GM18870 (cell line): ENCODE data around the gene ING5.
"Not testable (repeated sequence)": the region's sequence is repeated elsewhere in the genome, so short reads cannot be mapped to it uniquely, and the experiment has no call there.

Source experiments
- ATAC-seq: cut with Tn5 transposase; IDR thresholded peaks from one replicate; pipeline ENCODE4 v1.9.1; 2021; ENCODE audit warnings: moderate library complexity; ENCODE audit not compliant: unreplicated experiment

The ING5 gene

GRCh38 chr2:241759067-241759807, 57.4 kb downstream of the ING5 start:
- no peak for ATAC-seq

GRCh38 chr2:241759893-241760292, 58.1 kb downstream of the ING5 start:
- ATAC-seq: not testable (repeated sequence)

GRCh38 chr2:241760301-241760771, 58.5 kb downstream of the ING5 start:
- no peak for ATAC-seq

GRCh38 chr2:241762321-241762932, 60.6 kb downstream of the ING5 start:
- no peak for ATAC-seq

- no peak for ATAC-seq
Measured at GRCh38 chr2:241762933-241763369, 61.1 kb downstream of the ING5 start.

GRCh38 chr2:241763551-241764274, 61.9 kb downstream of the ING5 start:
- no peak for ATAC-seq

GRCh38 chr2:241764275-241765241, 62.7 kb downstream of the ING5 start:
- ATAC-seq: no peak

GRCh38 chr2:241767464-241768250, 65.8 kb downstream of the ING5 start:
- no peak for ATAC-seq

- ATAC-seq: no peak
Measured at GRCh38 chr2:241768251-241768711, 66.4 kb downstream of the ING5 start.

- no peak for ATAC-seq
Measured at GRCh38 chr2:241768850-241769249, 67.0 kb downstream of the ING5 start.

GRCh38 chr2:241769819-241770184, 68.0 kb downstream of the ING5 start:
- no peak for ATAC-seq

GRCh38 chr2:241770185-241770935, 68.5 kb downstream of the ING5 start:
- no peak for ATAC-seq

- no peak for ATAC-seq
Measured at GRCh38 chr2:241770936-241771285, 69.1 kb downstream of the ING5 start.

- ATAC-seq: no peak
Measured at GRCh38 chr2:241771286-241772062, 69.6 kb downstream of the ING5 start.

- ATAC-seq: no peak
Measured at GRCh38 chr2:241772063-241772499, 70.2 kb downstream of the ING5 start.

- no peak for ATAC-seq
Measured at GRCh38 chr2:241773511-241774418, 71.9 kb downstream of the ING5 start.
